Cardiac muscle cell (in vitro differentiated cells and primary cell): Measurements from ENCODE around the gene ASB15. TPM values are rescaled to one million over a fixed set of nuclear protein-coding genes. Genes with fewer than 3 reads are reported as not detected.

ENCODE experiments used
- DNase-seq, 2 donors: peaks; one replicate each; pipeline versions ENCODE4 v3.0.0 to v3.0.0-alpha.2; 2010 to 2017; ENCODE audit warnings: low read depth in 1 of 2, low spot score in 1 of 2
- H3K27ac ChIP-seq: fragments of 200-600 bp; sonication (generic); 2 replicates; pipeline ENCODE4 v1.5.1; 2016
- H3K27me3 ChIP-seq: fragments of 200-600 bp; sonication (generic); 2 replicates; pipeline ENCODE4 v1.6.0; 2016; ENCODE audit warnings: control low read depth
- H3K36me3 ChIP-seq: fragments of 200-600 bp; sonication (generic); 2 replicates; pipeline ENCODE4 v1.5.1; 2016; ENCODE audit warnings: control low read depth
- H3K4me1 ChIP-seq: fragments of 200-600 bp; sonication (generic); 2 replicates; pipeline ENCODE4 v1.8.1; 2017; ENCODE audit warnings: low read depth, mild to moderate bottlenecking, mixed run types
- H3K4me3 ChIP-seq: fragments of 200-600 bp; sonication (generic); 2 replicates; pipeline ENCODE4 v1.5.1; 2016; ENCODE audit warnings: mild to moderate bottlenecking
- H3K9me3 ChIP-seq: fragments of 200-600 bp; sonication (generic); 2 replicates; pipeline ENCODE4 v1.5.1; 2017; ENCODE audit warnings: low read depth, mild to moderate bottlenecking, control low read depth
- polyA plus RNA-seq: library from polyadenylated mRNA; unstranded; fragments of >200 nt; fragmentation: Nextera tagmentation; extraction: Ambion mirVana; gene quantifications from 2 replicates; pipeline ENCODE4 v1.2.1, GENCODE V29; 2016
- total RNA-seq: library from RNA; depleted of rRNA; stranded (reverse); fragments of >200 nt; gene quantifications from 2 replicates; pipeline ENCODE4 v1.2.3, GENCODE V29; 2016
- TF ChIP-seq, protein P1 (sequence below): IDR thresholded peaks from 2 replicates; pipeline ENCODE4 v1.5.1; 2012; ENCODE audit warnings: low read depth, mild to moderate bottlenecking, low read length

ASB15 gene
- total and polyA plus RNA-seq, 2 experiments from 2014 or later: not detected

GRCh38 chr7:123580406-123581161, 21.0 kb upstream of the ASB15 start:
- H3K27me3 ChIP-seq: no peaks in the 10 kb centered on the region
- no peak overlapping the region for H3K27ac ChIP-seq

GRCh38 chr7:123581162-123581459, 20.5 kb upstream of the ASB15 start:
- TF ChIP-seq, protein P1, sequence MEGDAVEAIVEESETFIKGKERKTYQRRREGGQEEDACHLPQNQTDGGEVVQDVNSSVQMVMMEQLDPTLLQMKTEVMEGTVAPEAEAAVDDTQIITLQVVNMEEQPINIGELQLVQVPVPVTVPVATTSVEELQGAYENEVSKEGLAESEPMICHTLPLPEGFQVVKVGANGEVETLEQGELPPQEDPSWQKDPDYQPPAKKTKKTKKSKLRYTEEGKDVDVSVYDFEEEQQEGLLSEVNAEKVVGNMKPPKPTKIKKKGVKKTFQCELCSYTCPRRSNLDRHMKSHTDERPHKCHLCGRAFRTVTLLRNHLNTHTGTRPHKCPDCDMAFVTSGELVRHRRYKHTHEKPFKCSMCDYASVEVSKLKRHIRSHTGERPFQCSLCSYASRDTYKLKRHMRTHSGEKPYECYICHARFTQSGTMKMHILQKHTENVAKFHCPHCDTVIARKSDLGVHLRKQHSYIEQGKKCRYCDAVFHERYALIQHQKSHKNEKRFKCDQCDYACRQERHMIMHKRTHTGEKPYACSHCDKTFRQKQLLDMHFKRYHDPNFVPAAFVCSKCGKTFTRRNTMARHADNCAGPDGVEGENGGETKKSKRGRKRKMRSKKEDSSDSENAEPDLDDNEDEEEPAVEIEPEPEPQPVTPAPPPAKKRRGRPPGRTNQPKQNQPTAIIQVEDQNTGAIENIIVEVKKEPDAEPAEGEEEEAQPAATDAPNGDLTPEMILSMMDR: no peak
- no peaks in the 10 kb centered on the region for H3K9me3 ChIP-seq
- no peaks in the 10 kb centered on the region for H3K27me3 ChIP-seq
- no peaks in the 10 kb centered on the region for H3K4me1 ChIP-seq
- H3K36me3 ChIP-seq: no peaks in the 10 kb centered on the region
- DNase-seq: no peak
- no peak overlapping the region for H3K27ac ChIP-seq
- no peak overlapping the region for H3K4me3 ChIP-seq

More at GRCh38 chr7:123580406-123581161, 21.0 kb upstream of the ASB15 start:
- H3K4me3 ChIP-seq: no peak overlapping the region
- no peaks in the 10 kb centered on the region for H3K9me3 ChIP-seq
- peak; percentile 66 to 72 for DNase-seq
- H3K4me1 ChIP-seq: no peaks in the 10 kb centered on the region
- TF ChIP-seq, protein P1: peak; percentile 90
- no peaks in the 10 kb centered on the region for H3K36me3 ChIP-seq

- no peaks in the 10 kb centered on the region for H3K4me1 ChIP-seq
- no peaks in the 10 kb centered on the region for H3K27me3 ChIP-seq
- H3K4me3 ChIP-seq: no peak overlapping the region
- H3K36me3 ChIP-seq: no peaks in the 10 kb centered on the region
- TF ChIP-seq, protein P1: no peak
- no peaks in the 10 kb centered on the region for H3K9me3 ChIP-seq
- no peak overlapping the region for H3K27ac ChIP-seq
- no peak for DNase-seq
Measured at GRCh38 chr7:123583821-123584220, 17.8 kb upstream of the ASB15 start.

DNA sequence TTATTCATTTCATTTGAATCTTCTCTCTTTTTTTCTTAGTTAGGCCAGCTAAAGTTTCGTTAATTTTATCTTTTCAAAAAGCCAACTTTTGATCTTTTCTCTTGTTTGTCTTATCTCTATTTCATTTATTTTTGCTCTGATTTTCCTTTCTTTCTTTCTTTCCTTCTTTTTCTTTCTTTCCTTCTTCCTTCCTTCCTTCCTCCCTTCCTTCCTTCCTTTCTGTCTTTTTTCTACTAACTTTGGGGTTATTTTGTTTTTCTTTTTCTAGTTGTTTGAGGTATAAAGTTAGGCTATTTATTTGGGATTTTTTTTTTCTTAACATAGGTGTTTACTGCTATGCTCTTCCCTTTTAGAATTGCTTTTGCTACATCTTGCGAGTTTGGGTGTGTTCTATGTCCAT, 13.2 kb upstream of the ASB15 start:
- no peaks in the 10 kb centered on the region for H3K4me1 ChIP-seq
- no peak for DNase-seq
- no peaks in the 10 kb centered on the region for H3K9me3 ChIP-seq
- TF ChIP-seq, protein P1: no peak
- no peak overlapping the region for H3K27ac ChIP-seq
- H3K27me3 ChIP-seq: no peaks in the 10 kb centered on the region
- no peaks in the 10 kb centered on the region for H3K36me3 ChIP-seq
- H3K4me3 ChIP-seq: no peak overlapping the region

- H3K36me3 ChIP-seq: no peaks in the 10 kb centered on the region
- DNase-seq: peak in 1 of 2 donors; percentile 38
- no peaks in the 10 kb centered on the region for H3K27me3 ChIP-seq
- H3K9me3 ChIP-seq: no peaks in the 10 kb centered on the region
- H3K4me3 ChIP-seq: no peak overlapping the region
- H3K4me1 ChIP-seq: peaks cover 9% of the 10 kb centered on the region
- peak overlapping the region; percentile 69 for H3K27ac ChIP-seq
- TF ChIP-seq, protein P1: no peak
Measured at GRCh38 chr7:123594813-123595241, 6.8 kb upstream of the ASB15 start.
